A172 (cell line): ENCODE data around the gene WDR87. TPM values are rescaled to one million over a fixed set of nuclear protein-coding genes. Genes with fewer than 3 reads are reported as not detected.

Experiments used
- DNase-seq: peaks from one replicate; pipeline ENCODE4 v3.0.0-alpha.2; 2015; ENCODE audit warnings: low spot score
- total RNA-seq: library from RNA; depleted of rRNA; stranded (reverse); fragments of >200 nt; shearing (Covaris generic); gene quantifications from 2 replicates; pipeline ENCODE4 v1.2.3, GENCODE V29; 2014; rRNA removed

Gene WDR87
- not detected in 2 replicates for total RNA-seq

- DNase-seq: no peak
Measured at GRCh38 chr19:37905946-37906868, at the start of gene WDR87. TSS of gene WDR87 (minus strand) at chr19:37906594. CDS start at chr19:37898239, 8,355 bp downstream.

GRCh38 chr19:37955986-37956385 lies 49.6 kb upstream of the WDR87 start:
- no peak for DNase-seq

GRCh38 chr19:37954421-37954874 lies 48.1 kb upstream of the WDR87 start:
- DNase-seq: no peak

- no peak for DNase-seq
Measured at GRCh38 chr19:37953918-37954303, 47.5 kb upstream of the WDR87 start.

GRCh38 chr19:37953171-37953917 lies 47.0 kb upstream of the WDR87 start:
- DNase-seq: no peak

GRCh38 chr19:37951816-37952210 lies 45.4 kb upstream of the WDR87 start:
- no peak for DNase-seq

- no peak for DNase-seq
Measured at GRCh38 chr19:37950471-37951175, 44.2 kb upstream of the WDR87 start.

GRCh38 chr19:37948362-37948761 lies 42.0 kb upstream of the WDR87 start:
- no peak for DNase-seq

GRCh38 chr19:37947778-37948177 lies 41.4 kb upstream of the WDR87 start:
- DNase-seq: no peak

GRCh38 chr19:37946132-37946531 lies 39.7 kb upstream of the WDR87 start:
- no peak for DNase-seq

- no peak for DNase-seq
Measured at GRCh38 chr19:37943480-37943879, 37.1 kb upstream of the WDR87 start.

- no peak for DNase-seq
Measured at GRCh38 chr19:37942516-37942902, 36.1 kb upstream of the WDR87 start.

- DNase-seq: no peak
Measured at GRCh38 chr19:37941782-37942515, 35.6 kb upstream of the WDR87 start.

GRCh38 chr19:37938353-37938752 lies 32.0 kb upstream of the WDR87 start:
- no peak for DNase-seq

- DNase-seq: no peak
Measured at GRCh38 chr19:37936886-37937285, 30.5 kb upstream of the WDR87 start.

- no peak for DNase-seq
Measured at GRCh38 chr19:37936166-37936565, 29.8 kb upstream of the WDR87 start.

GRCh38 chr19:37935341-37935740 lies 28.9 kb upstream of the WDR87 start:
- DNase-seq: no peak

GRCh38 chr19:37933937-37934358 lies 27.6 kb upstream of the WDR87 start:
- peak; percentile 81 for DNase-seq

- DNase-seq: peak; percentile 87
Measured at GRCh38 chr19:37932985-37933936, 26.9 kb upstream of the WDR87 start.
